Neural progenitor cell (in vitro differentiated cells): Measurements from ENCODE around the gene TTYH1.

Experiments
- CTCF ChIP-seq: fragments of 200-600 bp; sonication (generic); IDR thresholded peaks from 2 replicates; pipeline ENCODE4 v1.5.1; 2017; ENCODE audit warnings: antibody characterized with exemption, mild to moderate bottlenecking
- EZH2 ChIP-seq: fragments of 200-600 bp; sonication (generic); IDR thresholded peaks from 2 replicates; pipeline ENCODE4 v1.6.1; 2017; ENCODE audit warnings: antibody characterized with exemption, mild to moderate bottlenecking, moderate library complexity

DNA sequence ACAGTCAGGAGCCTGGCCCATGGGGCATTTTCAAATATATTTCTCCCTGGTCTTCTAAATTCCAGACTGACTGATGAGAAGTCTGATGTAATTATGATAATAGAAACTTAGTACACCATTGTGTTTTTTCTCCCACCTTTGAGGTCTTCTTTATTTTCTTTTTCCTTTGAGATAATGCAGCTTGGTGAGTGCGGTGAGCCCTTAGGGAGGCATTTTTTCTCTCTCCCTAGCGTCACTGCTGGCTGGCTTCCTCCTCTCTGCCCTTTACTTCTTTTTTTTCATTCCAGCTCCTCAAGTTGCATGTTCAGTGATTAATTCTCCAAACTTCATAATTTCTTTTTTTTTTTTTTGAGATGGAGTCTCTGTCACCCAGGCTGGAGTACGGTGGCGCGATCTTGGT, 70.6 kb downstream of the TTYH1 start:
- TF ChIP-seq EZH2 (no peak), CTCF (no peak)
